A549 (cell line): ENCODE measurements around the gene POLD2.

Experiments used
- BHLHE40 ChIP-seq: IDR thresholded peaks from 2 replicates; pipeline ENCODE4 v1.6.1; 2012; ENCODE audit warnings: low read depth, low read length, inconsistent platforms
- CEBPB ChIP-seq, 2 experiments: fragments of >200 bp in 1 of 2; sonication (Bioruptor Twin) in 1 of 2; formaldehyde crosslinking in 1 of 2; IDR thresholded peaks; 2 replicates each; pipeline ENCODE4 v1.6.1; 2012 to 2016
- CHD4 ChIP-seq: fragments of 200-600 bp; sonication (generic); IDR thresholded peaks from 2 replicates; pipeline ENCODE4 v1.6.1; 2016; ENCODE audit warnings: antibody characterized with exemption, mild to moderate bottlenecking, borderline replicate concordance
- EHMT2 ChIP-seq: fragments of 200-600 bp; sonication (generic); IDR thresholded peaks from 2 replicates; pipeline ENCODE4 v1.6.1; 2016; ENCODE audit warnings: antibody characterized with exemption, low read depth, mild to moderate bottlenecking, moderate library complexity
- ELK1 ChIP-seq: fragments of 150-350 bp; IDR thresholded peaks from 2 replicates; pipeline ENCODE4 v1.6.1; 2014; ENCODE audit warnings: low read depth, mild to moderate bottlenecking, low read length
- ESRRA ChIP-seq: fragments of 150-350 bp; IDR thresholded peaks from 2 replicates; pipeline ENCODE4 v1.6.1; 2014; ENCODE audit warnings: mild to moderate bottlenecking, low read length, borderline replicate concordance
- JUNB ChIP-seq: fragments of >200 bp; sonication (Bioruptor Twin); formaldehyde crosslinking; IDR thresholded peaks from 2 replicates; pipeline ENCODE4 v1.6.1; 2016
- MYC ChIP-seq: IDR thresholded peaks from 2 replicates; pipeline ENCODE4 v1.6.1; 2012; ENCODE audit warnings: mild to moderate bottlenecking, inconsistent platforms, low read length, improper control_type of control experiment, borderline replicate concordance
- PHF8 ChIP-seq: fragments of 200-600 bp; sonication (generic); IDR thresholded peaks from 2 replicates; pipeline ENCODE4 v1.6.1; 2016; ENCODE audit warnings: low read depth, mild to moderate bottlenecking, antibody characterized with exemption, moderate library complexity, borderline replicate concordance
- POLR2A ChIP-seq: IDR thresholded peaks from 2 replicates; pipeline ENCODE4 v1.6.1; 2012; ENCODE audit warnings: mild to moderate bottlenecking, low read length
- SREBF2 ChIP-seq: fragments of 450-650 bp; IDR thresholded peaks from 2 replicates; pipeline ENCODE4 v1.6.1; 2014; ENCODE audit warnings: mild to moderate bottlenecking, moderate library complexity
- ZC3H11A ChIP-seq: fragments of 450-650 bp; IDR thresholded peaks from 2 replicates; pipeline ENCODE4 v1.6.1; 2014; ENCODE audit warnings: antibody characterized with exemption, mild to moderate bottlenecking
- TF ChIP-seq, protein P1 (sequence below): fragments of 200-600 bp; sonication (generic); IDR thresholded peaks from 2 replicates; pipeline ENCODE4 v1.6.1; 2016; ENCODE audit warnings: antibody characterized with exemption, mild to moderate bottlenecking, moderate library complexity
- TF ChIP-seq, protein P2 (sequence below): fragments of >200 bp; sonication (Bioruptor Twin); formaldehyde crosslinking; IDR thresholded peaks from 3 replicates; pipeline ENCODE4 v1.5.1; 2016

GRCh38 chr7:44111761-44112160 is 11.6 kb downstream of the POLD2 start:
- TF ChIP-seq ELK1 (no peak), JUNB (no peak), PHF8 (no peak), MYC (no peak), ESRRA (no peak), CEBPB (IDR thresholded peaks at IDR 0.05) (no peak), EHMT2 (no peak), POLR2A (no peak), ZC3H11A (no peak), BHLHE40 (no peak), CHD4 (no peak), SREBF2 (no peak)
- TF ChIP-seq, protein P1, sequence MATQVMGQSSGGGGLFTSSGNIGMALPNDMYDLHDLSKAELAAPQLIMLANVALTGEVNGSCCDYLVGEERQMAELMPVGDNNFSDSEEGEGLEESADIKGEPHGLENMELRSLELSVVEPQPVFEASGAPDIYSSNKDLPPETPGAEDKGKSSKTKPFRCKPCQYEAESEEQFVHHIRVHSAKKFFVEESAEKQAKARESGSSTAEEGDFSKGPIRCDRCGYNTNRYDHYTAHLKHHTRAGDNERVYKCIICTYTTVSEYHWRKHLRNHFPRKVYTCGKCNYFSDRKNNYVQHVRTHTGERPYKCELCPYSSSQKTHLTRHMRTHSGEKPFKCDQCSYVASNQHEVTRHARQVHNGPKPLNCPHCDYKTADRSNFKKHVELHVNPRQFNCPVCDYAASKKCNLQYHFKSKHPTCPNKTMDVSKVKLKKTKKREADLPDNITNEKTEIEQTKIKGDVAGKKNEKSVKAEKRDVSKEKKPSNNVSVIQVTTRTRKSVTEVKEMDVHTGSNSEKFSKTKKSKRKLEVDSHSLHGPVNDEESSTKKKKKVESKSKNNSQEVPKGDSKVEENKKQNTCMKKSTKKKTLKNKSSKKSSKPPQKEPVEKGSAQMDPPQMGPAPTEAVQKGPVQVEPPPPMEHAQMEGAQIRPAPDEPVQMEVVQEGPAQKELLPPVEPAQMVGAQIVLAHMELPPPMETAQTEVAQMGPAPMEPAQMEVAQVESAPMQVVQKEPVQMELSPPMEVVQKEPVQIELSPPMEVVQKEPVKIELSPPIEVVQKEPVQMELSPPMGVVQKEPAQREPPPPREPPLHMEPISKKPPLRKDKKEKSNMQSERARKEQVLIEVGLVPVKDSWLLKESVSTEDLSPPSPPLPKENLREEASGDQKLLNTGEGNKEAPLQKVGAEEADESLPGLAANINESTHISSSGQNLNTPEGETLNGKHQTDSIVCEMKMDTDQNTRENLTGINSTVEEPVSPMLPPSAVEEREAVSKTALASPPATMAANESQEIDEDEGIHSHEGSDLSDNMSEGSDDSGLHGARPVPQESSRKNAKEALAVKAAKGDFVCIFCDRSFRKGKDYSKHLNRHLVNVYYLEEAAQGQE: no peak
- TF ChIP-seq, protein P2, sequence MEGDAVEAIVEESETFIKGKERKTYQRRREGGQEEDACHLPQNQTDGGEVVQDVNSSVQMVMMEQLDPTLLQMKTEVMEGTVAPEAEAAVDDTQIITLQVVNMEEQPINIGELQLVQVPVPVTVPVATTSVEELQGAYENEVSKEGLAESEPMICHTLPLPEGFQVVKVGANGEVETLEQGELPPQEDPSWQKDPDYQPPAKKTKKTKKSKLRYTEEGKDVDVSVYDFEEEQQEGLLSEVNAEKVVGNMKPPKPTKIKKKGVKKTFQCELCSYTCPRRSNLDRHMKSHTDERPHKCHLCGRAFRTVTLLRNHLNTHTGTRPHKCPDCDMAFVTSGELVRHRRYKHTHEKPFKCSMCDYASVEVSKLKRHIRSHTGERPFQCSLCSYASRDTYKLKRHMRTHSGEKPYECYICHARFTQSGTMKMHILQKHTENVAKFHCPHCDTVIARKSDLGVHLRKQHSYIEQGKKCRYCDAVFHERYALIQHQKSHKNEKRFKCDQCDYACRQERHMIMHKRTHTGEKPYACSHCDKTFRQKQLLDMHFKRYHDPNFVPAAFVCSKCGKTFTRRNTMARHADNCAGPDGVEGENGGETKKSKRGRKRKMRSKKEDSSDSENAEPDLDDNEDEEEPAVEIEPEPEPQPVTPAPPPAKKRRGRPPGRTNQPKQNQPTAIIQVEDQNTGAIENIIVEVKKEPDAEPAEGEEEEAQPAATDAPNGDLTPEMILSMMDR: no peak
